ENCODE data around the gene SDC4.

The SDC4 gene

DNA sequence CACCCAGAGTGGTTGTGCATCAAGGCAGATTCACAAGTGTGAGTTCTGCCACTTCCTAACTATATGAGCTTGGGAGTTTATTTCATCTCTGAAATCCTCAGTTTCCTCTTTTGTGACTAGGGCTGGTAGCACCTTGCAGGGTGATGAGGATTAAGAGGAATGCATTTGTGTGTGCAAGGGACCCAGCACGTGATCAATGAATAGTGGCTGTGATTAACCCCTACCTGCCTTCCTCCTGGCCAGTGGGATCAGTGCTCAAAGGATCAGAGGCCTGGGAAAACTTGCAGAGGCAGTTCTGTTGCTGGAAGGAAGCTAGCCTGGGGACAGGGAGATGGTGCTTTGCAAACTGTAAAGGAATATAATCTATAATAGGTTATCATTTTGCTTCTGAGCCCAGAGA lies 7.3 kb downstream of the SDC4 start:
- peak overlapping the region; percentile 32 for H3K9ac ChIP-seq (ENCODE audit: low read depth, low read length)
- peak overlapping the region; percentile 62 for H3K4me3 ChIP-seq (ENCODE audit: low read depth, low read length)
- H3K4me1 ChIP-seq (ENCODE audit: control insufficient read depth, insufficient read depth, low read length): peaks cover 82% of the 10 kb centered on the region
- no peaks in the 10 kb centered on the region for H3K9me3 ChIP-seq (ENCODE audit: control insufficient read depth, insufficient read depth, low read length)
- H3K36me3 ChIP-seq (ENCODE audit: control insufficient read depth, insufficient read depth, low read length): peaks cover 4% of the 10 kb centered on the region
- no peaks in the 10 kb centered on the region for H3K27me3 ChIP-seq (ENCODE audit: control insufficient read depth, insufficient read depth, low read length)

DNA sequence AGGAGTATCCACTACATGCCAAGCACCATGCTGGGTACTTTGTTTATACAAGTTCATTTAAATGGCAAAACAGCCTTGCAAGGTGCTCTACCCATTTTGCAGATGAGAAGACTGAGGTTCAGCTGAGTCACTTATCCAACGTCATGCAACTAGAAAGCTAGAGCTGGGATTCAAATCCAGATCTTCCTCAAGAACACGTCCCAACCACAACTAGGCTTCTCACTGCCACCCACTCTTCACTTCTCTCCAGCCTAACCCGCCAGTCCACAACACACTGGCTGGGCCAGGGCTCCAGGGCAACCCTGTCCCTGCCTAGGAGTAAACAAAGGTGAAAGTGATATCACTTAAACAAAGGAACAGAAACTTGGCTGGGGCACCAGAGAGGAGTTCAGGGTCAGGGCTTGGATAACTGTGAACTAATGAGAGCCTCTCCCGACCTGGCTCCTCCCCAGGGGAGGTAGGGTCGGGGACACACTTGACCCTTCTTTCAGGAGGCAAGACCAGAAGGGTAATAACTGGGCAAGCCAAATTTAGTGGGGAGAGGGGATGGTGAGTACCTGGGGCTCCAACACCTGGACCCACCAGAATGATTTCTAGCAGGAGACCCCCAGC lies 7.9 kb downstream of the SDC4 start:
- H3K9me3 ChIP-seq (ENCODE audit: control insufficient read depth, insufficient read depth, low read length): no peaks in the 10 kb centered on the region
- peak overlapping the region; percentile 29 for H3K9ac ChIP-seq (ENCODE audit: low read depth, low read length)
- peaks cover 4% of the 10 kb centered on the region for H3K36me3 ChIP-seq (ENCODE audit: control insufficient read depth, insufficient read depth, low read length)
- peaks cover 76% of the 10 kb centered on the region for H3K4me1 ChIP-seq (ENCODE audit: control insufficient read depth, insufficient read depth, low read length)
- H3K27me3 ChIP-seq (ENCODE audit: control insufficient read depth, insufficient read depth, low read length): no peaks in the 10 kb centered on the region
- H3K4me3 ChIP-seq (ENCODE audit: low read depth, low read length): no peak overlapping the region

DNA sequence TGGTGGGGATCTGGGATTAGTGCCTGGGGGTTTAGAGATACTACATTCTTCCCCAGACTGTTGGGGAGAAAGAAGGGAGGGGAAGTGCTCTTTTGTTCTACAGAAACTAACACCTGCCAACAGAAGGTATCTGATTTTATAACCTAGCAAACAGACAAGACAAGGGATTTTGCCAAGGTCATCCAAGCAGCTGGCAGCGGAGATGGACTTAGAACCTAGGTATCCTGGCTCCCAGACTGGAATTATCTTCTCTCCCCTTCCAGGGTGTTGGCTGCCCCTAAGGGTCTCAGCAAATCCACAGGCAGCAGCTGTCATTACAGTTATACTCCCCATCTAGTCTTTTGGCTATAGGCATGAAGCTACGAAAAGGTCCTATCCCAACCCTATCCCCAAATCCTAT lies 8.4 kb downstream of the SDC4 start:
- Histone ChIP-seq H3K9ac (ENCODE audit: low read depth, low read length) (no peak overlapping the region), H3K4me1 (ENCODE audit: control insufficient read depth, insufficient read depth, low read length) (peaks cover 71% of the 10 kb centered on the region), H3K36me3 (ENCODE audit: control insufficient read depth, insufficient read depth, low read length) (peaks cover 4% of the 10 kb centered on the region), H3K4me3 (ENCODE audit: low read depth, low read length) (no peak overlapping the region), H3K9me3 (ENCODE audit: control insufficient read depth, insufficient read depth, low read length) (no peaks in the 10 kb centered on the region), H3K27me3 (ENCODE audit: control insufficient read depth, insufficient read depth, low read length) (no peaks in the 10 kb centered on the region)

DNA sequence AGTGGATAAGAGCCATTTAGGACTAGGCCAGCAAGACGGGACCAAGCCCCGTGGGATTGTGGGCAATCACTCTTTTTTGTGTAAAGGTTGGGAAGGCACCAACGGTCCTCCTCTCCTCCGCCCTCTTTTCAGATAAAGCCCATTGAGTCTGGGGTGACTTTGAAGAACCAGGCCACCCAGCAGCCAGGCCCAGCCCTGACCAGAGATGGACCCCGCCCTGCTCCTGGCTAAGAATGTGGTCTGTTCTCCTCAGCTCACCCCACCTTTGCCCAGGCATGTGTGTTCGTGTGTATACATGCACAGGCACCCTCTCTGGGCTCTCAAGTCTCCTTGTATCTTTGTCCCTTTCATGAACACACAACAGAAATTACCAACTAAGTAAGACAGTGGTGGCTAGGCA lies 9.1 kb downstream of the SDC4 start:
- Histone ChIP-seq H3K4me3 (ENCODE audit: low read depth, low read length) (no peak overlapping the region), H3K27me3 (ENCODE audit: control insufficient read depth, insufficient read depth, low read length) (no peaks in the 10 kb centered on the region), H3K9me3 (ENCODE audit: control insufficient read depth, insufficient read depth, low read length) (no peaks in the 10 kb centered on the region), H3K9ac (ENCODE audit: low read depth, low read length) (peak overlapping the region; percentile 14), H3K4me1 (ENCODE audit: control insufficient read depth, insufficient read depth, low read length) (peaks cover 64% of the 10 kb centered on the region), H3K36me3 (ENCODE audit: control insufficient read depth, insufficient read depth, low read length) (peaks cover 4% of the 10 kb centered on the region)

DNA sequence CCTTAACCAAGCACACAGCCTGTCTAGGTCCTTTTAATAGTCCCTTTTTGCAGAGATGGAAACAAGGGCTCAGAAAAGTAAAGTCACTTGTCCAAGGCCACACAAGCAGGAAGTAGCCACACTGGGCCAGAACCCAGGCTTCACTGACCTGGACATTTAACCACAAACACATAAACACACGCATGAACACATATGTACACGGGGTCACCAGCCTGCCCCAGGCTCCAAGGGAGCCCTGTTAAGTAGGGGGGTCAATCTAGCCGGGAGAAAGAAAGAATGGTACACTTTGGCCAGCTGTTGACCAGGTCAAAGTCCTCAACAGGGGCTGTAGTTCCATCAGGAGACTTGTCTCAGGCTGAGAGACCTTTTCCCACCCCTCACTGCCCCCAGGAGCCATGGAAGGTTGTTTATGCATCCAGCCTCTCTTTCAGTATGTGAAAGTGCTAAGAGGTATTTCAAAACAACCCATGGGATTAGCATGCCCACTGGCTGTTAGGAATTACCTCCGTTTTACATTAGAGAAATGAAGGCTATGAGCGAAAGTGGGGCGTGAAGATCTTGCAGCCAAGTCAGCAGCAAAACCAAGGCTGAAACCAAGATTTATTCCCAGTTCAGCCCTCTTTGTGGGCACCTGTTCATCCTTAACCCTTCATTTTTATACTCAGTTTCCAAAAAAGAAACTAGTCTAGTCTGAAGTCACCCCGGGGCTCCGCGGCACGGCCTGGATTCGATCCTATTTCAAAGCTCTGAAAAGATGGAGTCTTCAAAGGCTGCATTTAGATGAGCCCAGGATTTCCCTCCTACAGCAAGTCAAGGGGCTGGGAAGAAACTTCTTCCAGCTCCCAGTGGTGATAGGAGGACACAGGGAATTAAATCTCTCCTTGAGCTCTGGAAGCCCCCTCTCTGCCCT lies 9.8 kb downstream of the SDC4 start:
- Histone ChIP-seq H3K9me3 (ENCODE audit: control insufficient read depth, insufficient read depth, low read length) (no peaks in the 10 kb centered on the region), H3K27me3 (ENCODE audit: control insufficient read depth, insufficient read depth, low read length) (no peaks in the 10 kb centered on the region), H3K4me1 (ENCODE audit: control insufficient read depth, insufficient read depth, low read length) (peaks cover 57% of the 10 kb centered on the region), H3K9ac (ENCODE audit: low read depth, low read length) (peak overlapping the region; percentile 37), H3K36me3 (ENCODE audit: control insufficient read depth, insufficient read depth, low read length) (peaks cover 4% of the 10 kb centered on the region), H3K4me3 (ENCODE audit: low read depth, low read length) (no peak overlapping the region)

DNA sequence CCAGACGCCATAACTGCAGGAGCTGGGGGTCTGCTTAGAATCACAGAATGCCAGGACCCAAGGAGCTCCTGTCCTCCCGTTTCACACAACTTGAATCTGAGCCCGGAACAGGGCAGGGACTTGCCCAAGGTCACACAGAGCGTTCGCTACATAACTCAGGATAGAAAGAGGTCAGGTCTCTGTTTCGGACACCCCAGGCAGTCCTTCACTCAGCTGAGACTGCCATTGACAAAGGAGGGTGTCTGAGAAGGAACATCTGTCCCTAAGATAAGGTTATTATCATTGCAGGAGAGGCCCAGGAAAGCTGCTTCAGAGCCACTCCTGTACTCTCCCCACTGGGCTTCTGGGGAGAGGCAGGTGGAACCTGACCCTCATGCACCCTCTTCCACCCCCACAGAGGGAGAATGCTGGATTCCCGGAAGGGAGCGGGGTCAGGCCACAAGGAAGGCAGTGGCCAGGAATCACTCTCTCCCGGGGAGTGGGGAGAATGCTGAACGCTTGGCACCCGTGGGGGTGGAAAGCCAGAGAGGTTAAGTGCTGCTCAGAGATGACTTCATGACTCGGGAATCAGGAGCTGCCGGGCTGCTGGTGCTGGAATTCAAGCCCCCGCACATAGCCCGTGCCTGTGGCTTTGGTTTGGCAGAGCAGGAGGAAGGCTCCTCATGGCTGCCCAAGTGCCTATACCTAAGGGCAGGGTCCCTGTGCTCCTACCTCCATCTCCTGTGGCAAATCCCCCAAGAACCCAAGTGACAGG lies 10.7 kb downstream of the SDC4 start:
- peaks cover 8% of the 10 kb centered on the region for H3K36me3 ChIP-seq (ENCODE audit: control insufficient read depth, insufficient read depth, low read length)
- H3K9ac ChIP-seq (ENCODE audit: low read depth, low read length): peak overlapping the region; percentile 47
- H3K4me1 ChIP-seq (ENCODE audit: control insufficient read depth, insufficient read depth, low read length): peaks cover 49% of the 10 kb centered on the region
- no peak overlapping the region for H3K4me3 ChIP-seq (ENCODE audit: low read depth, low read length)
- H3K9me3 ChIP-seq (ENCODE audit: control insufficient read depth, insufficient read depth, low read length): no peaks in the 10 kb centered on the region
- H3K27me3 ChIP-seq (ENCODE audit: control insufficient read depth, insufficient read depth, low read length): no peaks in the 10 kb centered on the region

DNA sequence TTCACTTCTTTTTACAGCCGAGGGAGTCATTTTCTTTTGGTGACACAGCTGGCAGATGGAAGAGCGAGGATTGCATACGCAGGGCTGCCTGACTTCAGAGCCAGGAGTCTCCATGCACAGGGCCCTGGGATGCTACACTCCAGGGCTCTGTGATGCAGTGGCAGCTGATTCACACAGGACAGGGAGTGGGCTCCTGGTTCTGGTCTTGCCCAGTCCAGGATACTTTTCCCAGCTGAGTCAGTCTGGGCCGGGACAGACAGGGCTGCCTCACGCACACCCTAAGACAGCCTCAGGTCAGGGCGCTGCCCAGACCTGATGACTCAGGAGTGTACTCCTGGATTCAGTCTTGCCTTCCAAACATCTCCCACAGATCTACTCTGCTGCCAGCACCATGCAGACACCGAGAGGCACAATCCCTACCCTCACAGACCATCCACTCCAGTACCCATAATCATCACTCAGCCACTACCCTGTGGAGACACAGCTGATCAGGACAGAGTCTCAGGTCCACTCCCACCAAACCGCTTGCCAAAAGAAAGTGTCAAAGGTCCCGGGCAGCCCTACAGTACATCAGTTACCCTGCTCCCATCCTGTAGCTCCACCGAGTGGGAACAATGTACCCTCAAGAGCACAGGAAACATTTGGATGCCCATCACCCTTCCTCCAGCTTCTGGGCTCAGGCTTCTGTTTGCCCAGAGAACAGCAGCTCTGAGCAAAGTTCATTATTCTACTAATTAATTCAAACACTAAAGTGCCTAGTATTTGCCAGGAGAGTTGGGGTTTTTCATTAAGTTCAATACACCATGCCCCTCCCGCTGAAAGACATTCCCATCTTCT lies 11.5 kb downstream of the SDC4 start:
- Histone ChIP-seq H3K9me3 (ENCODE audit: control insufficient read depth, insufficient read depth, low read length) (no peaks in the 10 kb centered on the region), H3K4me3 (ENCODE audit: low read depth, low read length) (no peak overlapping the region), H3K9ac (ENCODE audit: low read depth, low read length) (no peak overlapping the region), H3K27me3 (ENCODE audit: control insufficient read depth, insufficient read depth, low read length) (no peaks in the 10 kb centered on the region), H3K36me3 (ENCODE audit: control insufficient read depth, insufficient read depth, low read length) (peaks cover 10% of the 10 kb centered on the region), H3K4me1 (ENCODE audit: control insufficient read depth, insufficient read depth, low read length) (peaks cover 44% of the 10 kb centered on the region)

DNA sequence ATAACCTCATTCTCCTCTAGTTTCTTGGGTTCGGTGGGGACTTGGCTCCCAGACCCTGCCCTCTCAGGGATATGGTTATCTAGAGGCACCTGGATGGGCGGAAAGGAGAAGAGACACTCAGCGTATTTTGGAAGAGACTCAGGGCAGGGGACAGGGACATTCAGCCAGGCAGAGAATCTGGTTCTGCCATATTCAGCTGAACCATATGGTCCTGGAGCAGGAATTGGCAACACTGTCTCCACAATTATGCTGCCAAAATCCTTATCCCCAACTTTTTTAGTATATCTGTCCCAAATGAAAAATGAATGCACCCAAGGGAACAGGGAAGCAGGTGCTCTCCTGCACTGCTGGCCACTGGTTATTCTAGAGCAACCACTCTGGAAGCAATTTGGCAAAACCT lies 17.7 kb downstream of the SDC4 start:
- Histone ChIP-seq H3K9me3 (ENCODE audit: control insufficient read depth, insufficient read depth, low read length) (no peaks in the 10 kb centered on the region), H3K27me3 (ENCODE audit: control insufficient read depth, insufficient read depth, low read length) (no peaks in the 10 kb centered on the region), H3K4me3 (ENCODE audit: low read depth, low read length) (no peak overlapping the region), H3K4me1 (ENCODE audit: control insufficient read depth, insufficient read depth, low read length) (no peaks in the 10 kb centered on the region), H3K9ac (ENCODE audit: low read depth, low read length) (no peak overlapping the region), H3K36me3 (ENCODE audit: control insufficient read depth, insufficient read depth, low read length) (peaks cover 46% of the 10 kb centered on the region)

DNA sequence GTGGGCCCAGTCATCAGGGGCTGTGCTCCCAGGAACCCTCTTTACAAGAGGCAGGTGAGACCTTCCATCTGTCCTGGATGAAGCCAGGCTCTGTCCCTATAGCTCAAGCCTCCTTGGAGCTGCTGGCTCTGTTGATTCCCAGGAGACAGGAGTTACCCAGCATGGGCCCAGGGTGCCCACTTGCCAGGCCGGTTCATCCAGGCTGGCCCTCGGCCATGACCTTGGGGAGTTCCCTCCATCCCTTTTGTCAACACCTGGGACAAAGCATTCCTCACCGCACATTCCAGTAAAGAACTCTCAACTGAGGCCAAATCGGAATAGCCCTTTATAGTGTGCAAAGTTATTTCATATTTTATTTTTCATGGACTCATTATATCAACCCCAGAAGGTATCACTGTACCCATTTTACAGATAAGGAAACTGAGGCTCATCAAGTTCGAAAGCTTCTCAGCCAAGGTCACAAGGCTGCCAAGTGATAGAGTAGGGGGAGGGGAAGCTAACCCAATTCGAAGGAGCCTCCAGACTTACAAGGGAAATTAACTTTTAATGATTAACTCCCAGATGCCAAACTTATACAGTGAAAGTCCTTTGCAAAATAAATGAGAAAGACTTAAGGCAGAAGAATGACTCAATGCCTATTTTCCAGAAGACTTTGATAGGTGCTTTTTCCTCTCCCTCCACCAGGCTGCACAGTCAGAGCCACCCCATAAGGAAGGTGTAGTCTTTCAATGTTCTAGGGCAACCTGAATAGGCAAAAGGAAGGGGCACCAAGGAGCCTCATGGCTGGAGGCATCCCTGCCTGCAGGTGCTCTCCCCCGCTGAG lies 18.5 kb downstream of the SDC4 start:
- H3K4me1 ChIP-seq (ENCODE audit: control insufficient read depth, insufficient read depth, low read length): no peaks in the 10 kb centered on the region

DNA sequence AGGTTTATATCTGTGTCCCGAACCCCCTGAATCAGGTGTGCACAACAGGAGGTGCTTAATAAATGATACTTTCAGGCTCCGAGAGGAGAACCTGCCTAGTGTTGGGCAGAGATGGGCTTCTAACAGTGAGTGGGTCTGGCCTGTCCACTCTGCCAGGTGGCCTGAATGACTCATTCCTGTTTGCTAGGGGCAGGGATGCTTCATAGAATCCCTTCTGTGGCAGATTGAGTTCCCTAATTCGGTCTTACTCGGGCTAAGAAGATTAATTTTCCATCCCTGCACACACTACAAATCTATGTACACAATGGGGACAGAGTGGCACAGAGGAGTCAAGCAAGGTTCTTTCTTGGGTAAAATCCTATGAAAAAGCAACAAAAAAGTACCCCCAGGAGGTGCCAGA lies 19.8 kb downstream of the SDC4 start:
- Histone ChIP-seq H3K9ac (ENCODE audit: low read depth, low read length) (no peak overlapping the region), H3K4me1 (ENCODE audit: control insufficient read depth, insufficient read depth, low read length) (no peaks in the 10 kb centered on the region), H3K9me3 (ENCODE audit: control insufficient read depth, insufficient read depth, low read length) (no peaks in the 10 kb centered on the region), H3K27me3 (ENCODE audit: control insufficient read depth, insufficient read depth, low read length) (no peaks in the 10 kb centered on the region), H3K36me3 (ENCODE audit: control insufficient read depth, insufficient read depth, low read length) (peaks cover 46% of the 10 kb centered on the region), H3K4me3 (ENCODE audit: low read depth, low read length) (no peak overlapping the region)

More for the DNA sequence above, 18.5 kb downstream of the SDC4 start:
- Histone ChIP-seq H3K27me3 (ENCODE audit: control insufficient read depth, insufficient read depth, low read length) (no peaks in the 10 kb centered on the region), H3K36me3 (ENCODE audit: control insufficient read depth, insufficient read depth, low read length) (peaks cover 46% of the 10 kb centered on the region), H3K9me3 (ENCODE audit: control insufficient read depth, insufficient read depth, low read length) (no peaks in the 10 kb centered on the region), H3K4me3 (ENCODE audit: low read depth, low read length) (no peak overlapping the region), H3K9ac (ENCODE audit: low read depth, low read length) (no peak overlapping the region)
